ENCODE measurements around the gene EBF3. TPM values are rescaled to one million over a fixed set of nuclear protein-coding genes. Genes with fewer than 3 reads are reported as not detected.

The EBF3 gene
- total RNA-seq, 1 experiment from 2014 or later = 0.64 TPM

DNA sequence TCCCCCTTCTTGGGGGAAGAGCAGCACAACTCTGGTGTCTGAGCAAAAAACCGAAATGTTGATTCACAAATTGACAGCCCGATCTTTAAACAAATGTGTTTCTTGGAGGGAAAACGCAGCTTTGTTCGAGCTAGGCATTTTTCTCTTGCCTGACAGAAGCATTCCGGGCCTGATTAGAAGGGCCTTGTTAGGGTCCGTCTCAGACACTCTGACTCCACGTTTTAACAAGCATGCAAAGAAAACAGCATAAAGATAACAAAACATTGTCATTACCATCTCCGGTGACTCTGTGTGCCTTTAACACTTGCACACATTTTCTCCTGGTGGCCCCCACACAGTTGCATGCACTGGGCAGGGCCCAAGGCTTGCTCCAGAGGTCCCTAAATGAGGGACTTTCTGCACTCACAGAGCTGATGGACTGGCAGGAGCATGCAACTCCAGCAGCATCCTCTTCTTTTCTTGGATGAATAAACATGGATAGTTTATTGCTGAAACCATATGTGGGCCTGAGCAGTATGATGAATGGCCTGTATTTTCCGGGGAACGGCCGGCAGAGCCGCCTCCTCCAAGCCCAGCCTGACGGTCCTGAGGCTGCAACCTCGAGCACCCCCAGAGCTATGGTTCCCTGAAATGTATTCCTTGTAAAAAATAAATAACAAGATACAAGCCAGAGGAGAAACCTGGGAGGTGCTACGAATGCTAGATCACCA is 50.9 kb downstream of the EBF3 start:
- no peak for TF ChIP-seq CTCF (IDR thresholded peaks at IDR 0.05)
- TF ChIP-seq SIN3A (IDR thresholded peaks at IDR 0.05; ENCODE audit: borderline replicate concordance, insufficient read depth, low read depth, low read length) = no peak
- no peak for TF ChIP-seq TCF7L2 (IDR thresholded peaks at IDR 0.05; ENCODE audit: low read depth, low read length)
- TF ChIP-seq REST (IDR thresholded peaks at IDR 0.05; ENCODE audit: insufficient read depth in 1 of 2, low read depth in 2 of 2, low read length in 1 of 2) = no peak
- no peak for TF ChIP-seq POLR2AphosphoS5 (IDR thresholded peaks at IDR 0.05; ENCODE audit: low read depth, low read length)
- POLR2A ChIA-PET = no interaction called here
- no peak for ATAC-seq
- BruUV-seq (replicated peaks) = no TSS peak
- intact Hi-C loops (cut with micrococcal nuclease; ENCODE audit: unreplicated experiment) (no loop called here), in situ Hi-C loops (cut with HindIII; ENCODE audit: low pct_unique_long_range_greater_than_20kb, low sequenced_read_pairs) (no loop called here)
- H3K36me3 ChIP-seq (ENCODE audit: control insufficient read depth, insufficient read depth, low read length) = no peaks in the 10 kb centered on the region
- no peaks in the 10 kb centered on the region; the same call in 1 of the 2 replicates for H3K27me3 ChIP-seq (ENCODE audit: control insufficient read depth, insufficient read depth, low read length)
- H3K9me3 ChIP-seq (ENCODE audit: control insufficient read depth, insufficient read depth, low read depth, low read length) = no peaks in the 10 kb centered on the region
- H3K27ac ChIP-seq (ENCODE audit: low read length) = no peak overlapping the region
- no peak overlapping the region for H3K4me3 ChIP-seq (ENCODE audit: low read depth in 2 of 2, low read length in 2 of 2)
- H3K4me1 ChIP-seq (ENCODE audit: control insufficient read depth, insufficient read depth, low read length) = no peaks in the 10 kb centered on the region
- DNase-seq (ENCODE audit: low read depth, low spot score) = no peak
- CTCF ChIA-PET = no interaction called here

GRCh38 chr10:129912166-129912917 is 51.7 kb downstream of the EBF3 start:
- BruUV-seq (replicated peaks) = no TSS peak
- ChIA-PET POLR2A (no interaction called here), CTCF (no interaction called here)
- DNase-seq (ENCODE audit: low read depth, low spot score) (no peak), ATAC-seq (no peak)
- H3K4me1 ChIP-seq (ENCODE audit: control insufficient read depth, insufficient read depth, low read length) = no peaks in the 10 kb centered on the region
- H3K4me3 ChIP-seq (ENCODE audit: low read depth in 2 of 2, low read length in 2 of 2) = no peak overlapping the region
- no peaks in the 10 kb centered on the region for H3K36me3 ChIP-seq (ENCODE audit: control insufficient read depth, insufficient read depth, low read length)
- in situ Hi-C loops (cut with HindIII; ENCODE audit: low pct_unique_long_range_greater_than_20kb, low sequenced_read_pairs) = no loop called here
- TF ChIP-seq CTCF (IDR thresholded peaks at IDR 0.05) (no peak), SIN3A (IDR thresholded peaks at IDR 0.05; ENCODE audit: borderline replicate concordance, insufficient read depth, low read depth, low read length) (no peak)
- intact Hi-C loops (cut with micrococcal nuclease; ENCODE audit: unreplicated experiment) = no loop called here
- H3K9me3 ChIP-seq (ENCODE audit: control insufficient read depth, insufficient read depth, low read depth, low read length) = no peaks in the 10 kb centered on the region
- H3K27ac ChIP-seq (ENCODE audit: low read length) = no peak overlapping the region
- H3K27me3 ChIP-seq (ENCODE audit: control insufficient read depth, insufficient read depth, low read length) = no peaks in the 10 kb centered on the region; the same call in 1 of the 2 replicates
